ENCODE data around the gene NFIC.

GRCh38 chr19:3408996-3409345 is 42.6 kb downstream of the NFIC start:
- TF ChIP-seq RAD21 (conservative IDR thresholded peaks at IDR 0.05) (no peak), SMC3 (conservative IDR thresholded peaks at IDR 0.05; ENCODE audit: poor library complexity) (no peak), CTCF (IDR thresholded peaks at IDR 0.05; ENCODE audit: poor library complexity, severe bottlenecking) (no peak), REST (IDR thresholded peaks at IDR 0.05; ENCODE audit: borderline replicate concordance) (no peak), EP300 (conservative IDR thresholded peaks at IDR 0.05; ENCODE audit: poor library complexity, severe bottlenecking) (no peak), POLR2AphosphoS5 (IDR thresholded peaks at IDR 0.05) (no peak), EZH2 (IDR thresholded peaks at IDR 0.05; ENCODE audit: borderline replicate concordance, insufficient read depth, low read length, poor library complexity, severe bottlenecking) (no peak), MXI1 (conservative IDR thresholded peaks at IDR 0.05; ENCODE audit: poor library complexity, severe bottlenecking) (no peak)
